Testis (tissue), 2 donors: ENCODE results near the gene ST6GALNAC5.

ENCODE experiments used
- POLR2A ChIP-seq: fragments of 450-650 bp; IDR thresholded peaks from one replicate; pipeline ENCODE4 v1.6.1; 2017; ENCODE audit warnings: antibody characterized with exemption, mild to moderate bottlenecking, moderate library complexity
- TF ChIP-seq, protein P1 (sequence below), 3 experiments: fragments of 450-650 bp in 2 of 3; fragments of 200-600 bp in 1 of 3; sonication (generic) in 1 of 3; IDR thresholded peaks; one replicate each; pipeline ENCODE4 v1.5.1; 2016 to 2019; ENCODE audit warnings: antibody characterized with exemption in 3 of 3, mild to moderate bottlenecking in 2 of 3, moderate library complexity in 1 of 3

DNA sequence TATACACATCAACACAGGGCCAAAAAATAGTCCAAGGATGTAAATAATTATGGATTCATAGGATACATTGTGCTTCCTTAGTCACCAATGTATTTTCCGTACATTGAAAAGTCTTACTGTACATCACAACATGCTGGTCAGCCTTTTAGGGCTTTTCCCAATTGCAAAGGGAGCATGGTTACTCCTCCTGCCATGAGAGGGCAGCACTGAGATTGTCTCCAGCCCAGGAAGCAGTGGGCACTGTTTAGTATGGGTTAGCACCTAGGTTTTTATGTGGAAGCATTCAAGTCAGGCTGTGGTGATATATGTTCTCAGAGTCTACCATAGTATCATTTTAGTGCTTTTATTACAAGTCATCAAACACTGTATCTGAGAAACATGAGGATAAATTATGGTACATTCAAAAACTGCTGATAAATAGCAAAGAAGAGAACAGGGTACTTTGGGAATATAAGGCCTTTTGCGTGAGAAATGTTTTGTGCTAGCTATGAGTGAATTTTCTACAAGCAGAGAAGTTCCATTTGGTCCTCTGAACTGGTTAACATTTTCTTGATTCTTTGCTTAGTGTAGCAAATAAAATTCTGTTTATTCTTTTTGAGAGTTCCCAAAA lies 34.0 kb downstream of the ST6GALNAC5 start:
- TF ChIP-seq, protein P1, sequence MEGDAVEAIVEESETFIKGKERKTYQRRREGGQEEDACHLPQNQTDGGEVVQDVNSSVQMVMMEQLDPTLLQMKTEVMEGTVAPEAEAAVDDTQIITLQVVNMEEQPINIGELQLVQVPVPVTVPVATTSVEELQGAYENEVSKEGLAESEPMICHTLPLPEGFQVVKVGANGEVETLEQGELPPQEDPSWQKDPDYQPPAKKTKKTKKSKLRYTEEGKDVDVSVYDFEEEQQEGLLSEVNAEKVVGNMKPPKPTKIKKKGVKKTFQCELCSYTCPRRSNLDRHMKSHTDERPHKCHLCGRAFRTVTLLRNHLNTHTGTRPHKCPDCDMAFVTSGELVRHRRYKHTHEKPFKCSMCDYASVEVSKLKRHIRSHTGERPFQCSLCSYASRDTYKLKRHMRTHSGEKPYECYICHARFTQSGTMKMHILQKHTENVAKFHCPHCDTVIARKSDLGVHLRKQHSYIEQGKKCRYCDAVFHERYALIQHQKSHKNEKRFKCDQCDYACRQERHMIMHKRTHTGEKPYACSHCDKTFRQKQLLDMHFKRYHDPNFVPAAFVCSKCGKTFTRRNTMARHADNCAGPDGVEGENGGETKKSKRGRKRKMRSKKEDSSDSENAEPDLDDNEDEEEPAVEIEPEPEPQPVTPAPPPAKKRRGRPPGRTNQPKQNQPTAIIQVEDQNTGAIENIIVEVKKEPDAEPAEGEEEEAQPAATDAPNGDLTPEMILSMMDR (IDR thresholded peaks at IDR 0.05): peak; percentile 11 to 66 (median 42)
- TF ChIP-seq POLR2A: no peak
